Measurements from ENCODE around the gene DYRK2. TPM values are rescaled to one million over a fixed set of nuclear protein-coding genes. Genes with fewer than 3 reads are reported as not detected.

Gene DYRK2
- total and polyA plus RNA-seq, 2 experiments from 2014 or later = 7.1 to 34.1 TPM

- TF ChIP-seq EZH2 (IDR thresholded peaks at IDR 0.05; ENCODE audit: low read depth, unreplicated experiment) (no peak), REST (IDR thresholded peaks at IDR 0.05; ENCODE audit: unreplicated experiment) (no peak), STAT1 (IDR thresholded peaks at IDR 0.05; ENCODE audit: unreplicated experiment) (no peak), EZH2phosphoT487 (IDR thresholded peaks at IDR 0.05; ENCODE audit: unreplicated experiment) (no peak), CTCF (conservative IDR thresholded peaks at IDR 0.05; ENCODE audit: low read depth in 2 of 2) (no peak), POLR2AphosphoS5 (IDR thresholded peaks at IDR 0.05; ENCODE audit: low read depth) (no peak), CREB1 (CRISPR knock-in tag; IDR thresholded peaks at IDR 0.05; ENCODE audit: low read depth) (no peak), ZNF331 (CRISPR knock-in tag; IDR thresholded peaks at IDR 0.05; ENCODE audit: low read depth) (no peak)
Measured at GRCh38 chr12:67691220-67691619, 42.7 kb downstream of the DYRK2 start (continued).

GRCh38 chr12:67692135-67692534 is 43.6 kb downstream of the DYRK2 start:
- peaks cover 2% of the 10 kb centered on the region; the same call in 2 of the 3 replicates for H3K4me1 Mint-ChIP-seq
- Histone ChIP-seq H4K20me1 (replicated peaks; ENCODE audit: insufficient read depth) (no peaks in the 10 kb centered on the region), H3K9me2 (ENCODE audit: insufficient read depth) (no peaks in the 10 kb centered on the region), H2AFZ (no peak overlapping the region), H3F3A (replicated peaks; ENCODE audit: low read depth) (no peaks in the 10 kb centered on the region), H3K27ac (ENCODE audit: low read depth) (no peak overlapping the region), H3K4me2 (no peak overlapping the region), H3K36me3 (ENCODE audit: insufficient read depth) (no peaks in the 10 kb centered on the region), H3K79me2 (replicated peaks; ENCODE audit: insufficient read depth) (no peaks in the 10 kb centered on the region), H3K4me1 (ENCODE audit: insufficient read depth) (no peaks in the 10 kb centered on the region), H3K27me3 (ENCODE audit: insufficient read depth) (no peaks in the 10 kb centered on the region), H3K4me3 (no peak overlapping the region)
- H3K27me3 Mint-ChIP-seq (ENCODE audit: insufficient read depth, low read depth, poor library complexity) = no peaks in the 10 kb centered on the region
- H3K27ac Mint-ChIP-seq = no peak overlapping the region
- H3K36me3 Mint-ChIP-seq (ENCODE audit: low read depth) = no peaks in the 10 kb centered on the region
- no peak overlapping the region for H3K4me3 Mint-ChIP-seq
- H3K9me3 Mint-ChIP-seq = peaks cover 3% of the 10 kb centered on the region; the same call in 1 of the 3 replicates
- ATAC-seq (no peak), DNase-seq (ENCODE audit: low spot score) (no peak)
- TF ChIP-seq JUNB (IDR thresholded peaks at IDR 0.05; ENCODE audit: unreplicated experiment) (no peak), EZH2 (IDR thresholded peaks at IDR 0.05; ENCODE audit: low read depth, unreplicated experiment) (no peak), ZNF462 (CRISPR knock-in tag; IDR thresholded peaks at IDR 0.05) (no peak), EZH2phosphoT487 (IDR thresholded peaks at IDR 0.05; ENCODE audit: unreplicated experiment) (no peak), REST (IDR thresholded peaks at IDR 0.05; ENCODE audit: unreplicated experiment) (no peak)

All from GM23338 (cell line).